AG04450 (cell line): Measurements from ENCODE around the gene DCAF6. TPM values are rescaled to one million over a fixed set of nuclear protein-coding genes. Genes with fewer than 3 reads are reported as not detected.

ENCODE experiments used
- CTCF ChIA-PET: fragments of 300-600, 350-600 bp; formaldehyde crosslinking; extraction: SDS; loops from one replicate; lab custom pipeline; 2022; ENCODE audit warnings: antibody characterized with exemption, inconsistent platforms; lab: Charles Lee
- POLR2A ChIA-PET: fragments of 350-600 bp; formaldehyde crosslinking; extraction: SDS; loops from one replicate; lab custom pipeline; 2021; ENCODE audit warnings: antibody characterized with exemption, inconsistent platforms; lab: Yijun Ruan, JAX
- DNase-seq: peaks from one replicate; pipeline ENCODE4 v3.0.0-alpha.2; 2011; ENCODE audit warnings: low read depth, low spot score
- H3K27ac ChIP-seq: one replicate; pipeline ENCODE4 v1.5.1; 2012; ENCODE audit warnings: low read depth, low read length, control low read depth
- H3K27me3 ChIP-seq: one replicate; pipeline ENCODE4 v1.6.0; 2012; ENCODE audit warnings: low read length; ENCODE audit not compliant: control insufficient read depth, insufficient read depth
- H3K4me3 ChIP-seq: 2 replicates; pipeline ENCODE4 v1.5.1; 2011; ENCODE audit warnings: mild to moderate bottlenecking, low read depth, low read length, control low read depth
- H3K9me3 ChIP-seq: 2 replicates; pipeline ENCODE4 v1.5.1; 2012; ENCODE audit warnings: low read length; ENCODE audit not compliant: control insufficient read depth, insufficient read depth
- CTCF ChIP-seq: IDR thresholded peaks from 2 replicates; pipeline ENCODE4 v1.5.1; 2011; ENCODE audit warnings: low read depth, low read length, control low read depth, inconsistent platforms
- polyA plus RNA-seq: library from polyadenylated mRNA; depleted of rRNA; stranded (reverse); fragments of >200 nt; gene quantifications from 2 replicates; pipeline ENCODE4 v1.2.3, GENCODE V29; 2011

The DCAF6 gene
- polyA plus RNA-seq, 1 experiment, result 137 TPM

- H3K27me3 ChIP-seq, result no peaks in the 10 kb centered on the region
- no peak for DNase-seq
- H3K4me3 ChIP-seq, result no peak overlapping the region
- no peaks in the 10 kb centered on the region for H3K9me3 ChIP-seq
- TF ChIP-seq CTCF, result no peak
- ChIA-PET POLR2A (no interaction called here), CTCF (interaction anchor here (0.5 to 2.3 kb wide), 2 partner anchors 24 to 44 kb away, joined by 3 to 9 read pairs; no protein-coding TSS in a partner anchor)
- H3K27ac ChIP-seq, result no peak overlapping the region
Observed at GRCh38 chr1:168057921-168058320, 121.4 kb downstream of the DCAF6 start.

GRCh38 chr1:168064216-168064615 lies 127.7 kb downstream of the DCAF6 start:
- Histone ChIP-seq H3K27ac (no peak overlapping the region), H3K27me3 (no peaks in the 10 kb centered on the region), H3K4me3 (no peak overlapping the region), H3K9me3 (no peaks in the 10 kb centered on the region)
- no peak for DNase-seq
- CTCF ChIA-PET, result interaction anchor here (0.7 to 3.7 kb wide), 3 partner anchors 13 to 316 kb away, joined by 3 to 31 read pairs (median 3); no protein-coding TSS in a partner anchor
- no peak for TF ChIP-seq CTCF
- POLR2A ChIA-PET, result interaction anchor here (0.6 kb wide), 1 partner anchor 303 kb away, joined by 6 read pairs; no protein-coding TSS in a partner anchor

GRCh38 chr1:168065506-168065905 lies 129.0 kb downstream of the DCAF6 start:
- no peak for DNase-seq
- no peak overlapping the region for H3K4me3 ChIP-seq
- POLR2A ChIA-PET, result no interaction called here
- CTCF ChIA-PET, result interaction anchor here (1.0 to 3.7 kb wide), 4 partner anchors 12 to 263 kb away, joined by 3 to 31 read pairs (median 4); no protein-coding TSS in a partner anchor
- H3K9me3 ChIP-seq, result no peaks in the 10 kb centered on the region
- no peak for TF ChIP-seq CTCF
- H3K27me3 ChIP-seq, result no peaks in the 10 kb centered on the region
- no peak overlapping the region for H3K27ac ChIP-seq

GRCh38 chr1:168069384-168069783 lies 132.9 kb downstream of the DCAF6 start:
- no peak for DNase-seq
- H3K27me3 ChIP-seq, result no peaks in the 10 kb centered on the region
- TF ChIP-seq CTCF, result 0 out of 2 replicates have a peak, but pooled peaks have one; percentile 6
- ChIA-PET CTCF (interaction anchor here (1.5 to 2.9 kb wide), 2 partner anchors 13 to 15 kb away, joined by 6 to 23 read pairs; no protein-coding TSS in a partner anchor), POLR2A (no interaction called here)
- H3K9me3 ChIP-seq, result no peaks in the 10 kb centered on the region
- no peak overlapping the region for H3K4me3 ChIP-seq
- H3K27ac ChIP-seq, result no peak overlapping the region

GRCh38 chr1:168079761-168080160 lies 143.3 kb downstream of the DCAF6 start:
- Histone ChIP-seq H3K4me3 (no peak overlapping the region), H3K27ac (no peak overlapping the region), H3K27me3 (no peaks in the 10 kb centered on the region), H3K9me3 (no peaks in the 10 kb centered on the region)
- TF ChIP-seq CTCF, result no peak
- POLR2A ChIA-PET, result interaction anchor here (0.6 kb wide), 1 partner anchor 641 kb away, joined by 3 read pairs; no protein-coding TSS in a partner anchor
- no peak for DNase-seq
- CTCF ChIA-PET, result interaction anchor here (1.5 kb wide), 1 partner anchor 100 kb away, joined by 3 read pairs; no protein-coding TSS in a partner anchor
